Panc1 (cell line): ENCODE results near the gene KCNMB2. TPM values are rescaled to one million over a fixed set of nuclear protein-coding genes. Genes with fewer than 3 reads are reported as not detected.
"Not testable (repeated sequence)": the region's sequence is repeated elsewhere in the genome, so short reads cannot be mapped to it uniquely, and the experiment has no call there.

ENCODE experiments used
- ATAC-seq: fragments of 200-7000 bp; cut with Tn5 transposase; 2 replicates; pipeline ENCODE4 v1.9.1; 2020; ENCODE audit warnings: mild to moderate bottlenecking, moderate library complexity
- BruUV-seq: library from RNA; stranded (reverse); fragments of 400-500 nt; replicated peaks from 2 replicates; lab custom pipeline; 2021; lab: Mats Ljungman, UMichigan
- CTCF ChIA-PET: fragments of 300-600 bp; sonication (Branson Sonifier 250); formaldehyde crosslinking; loops from one replicate; lab custom pipeline; 2022; ENCODE audit warnings: antibody characterized with exemption; lab: Charles Lee
- POLR2A ChIA-PET: fragments of 300-600 bp; sonication (Branson Sonifier 250); formaldehyde crosslinking; loops from one replicate; lab custom pipeline; 2022; ENCODE audit warnings: antibody characterized with exemption; lab: Charles Lee
- DNase-seq: peaks from one replicate; pipeline ENCODE4 v3.0.0-alpha.2; 2010; ENCODE audit warnings: low read depth, low spot score
- H3K27ac ChIP-seq: 2 replicates; pipeline ENCODE4 v1.5.1; 2011; ENCODE audit warnings: mild to moderate bottlenecking, low read length, inconsistent platforms
- H3K27me3 ChIP-seq: fragments of 200-500 bp; sonication (Bioruptor generic); 2 replicates; pipeline ENCODE4 v1.6.0; 2014; ENCODE audit warnings: low read length, inconsistent platforms; ENCODE audit not compliant: control insufficient read depth, insufficient read depth
- H3K36me3 ChIP-seq: fragments of 200-500 bp; sonication (Bioruptor generic); 2 replicates; pipeline ENCODE4 v1.5.1; 2014; ENCODE audit warnings: inconsistent platforms, mild to moderate bottlenecking, low read length, moderate library complexity; ENCODE audit not compliant: control insufficient read depth, insufficient read depth
- H3K4me1 ChIP-seq: 2 replicates; pipeline ENCODE4 v1.5.1; 2011; ENCODE audit warnings: inconsistent platforms, mild to moderate bottlenecking, low read length, moderate library complexity; ENCODE audit not compliant: control insufficient read depth, insufficient read depth
- H3K4me3 ChIP-seq, 2 experiments: 2 replicates each; pipeline ENCODE4 v1.5.1; 2011 to 2012; ENCODE audit warnings: low read depth in 2 of 2, low read length in 2 of 2, mild to moderate bottlenecking in 2 of 2, inconsistent platforms in 1 of 2, moderate library complexity in 1 of 2
- H3K9me3 ChIP-seq: fragments of 200-500 bp; sonication (Bioruptor generic); 2 replicates; pipeline ENCODE4 v1.5.1; 2014; ENCODE audit warnings: low read depth, mild to moderate bottlenecking, inconsistent platforms, low read length, moderate library complexity; ENCODE audit not compliant: control insufficient read depth, insufficient read depth
- CTCF ChIP-seq: fragments of 450-650 bp; IDR thresholded peaks from 2 replicates; pipeline ENCODE4 v1.5.1; 2017; ENCODE audit warnings: mild to moderate bottlenecking
- POLR2AphosphoS5 ChIP-seq: IDR thresholded peaks from 2 replicates; pipeline ENCODE4 v1.6.1; 2012; ENCODE audit warnings: mild to moderate bottlenecking, low read depth, low read length, moderate library complexity
- REST ChIP-seq, 2 experiments: IDR thresholded peaks; 2 replicates each; pipeline ENCODE4 v1.6.1; 2011 to 2012; ENCODE audit warnings: low read depth in 2 of 2, control low read depth in 1 of 2, low read length in 1 of 2, mild to moderate bottlenecking in 1 of 2, moderate library complexity in 1 of 2; ENCODE audit not compliant: insufficient read depth in 1 of 2
- SIN3A ChIP-seq: IDR thresholded peaks from 2 replicates; pipeline ENCODE4 v1.6.1; 2012; ENCODE audit warnings: low read depth, mild to moderate bottlenecking, low read length, moderate library complexity, borderline replicate concordance; ENCODE audit not compliant: insufficient read depth
- TCF7L2 ChIP-seq: IDR thresholded peaks from 2 replicates; pipeline ENCODE4 v1.6.1; 2011; ENCODE audit warnings: mild to moderate bottlenecking, low read depth, low read length, inconsistent platforms
- in situ Hi-C: cut with HindIII; loops from 2 replicates; pipeline ENCODE4 v1.10.0; 2016; ENCODE audit warnings: low sequenced_read_pairs, low pct_unique_long_range_greater_than_20kb
- intact Hi-C: fragments of 100-400 bp; cut with micrococcal nuclease; formaldehyde crosslinking; loops from one replicate; pipeline ENCODE4 v1.10.0; 2022; ENCODE audit not compliant: unreplicated experiment
- total RNA-seq: library from RNA; stranded (reverse); gene quantifications from one replicate; pipeline ENCODE4 v1.2.1, GENCODE V29; 2021; ENCODE audit not compliant: unreplicated experiment

KCNMB2 gene
- total RNA-seq, 1 experiment from 2014 or later: not detected

GRCh38 chr3:178514401-178514800, 21.8 kb upstream of the KCNMB2 start:
- no TSS peak for BruUV-seq
- intact Hi-C loops: no loop called here
- H3K36me3 ChIP-seq: no peaks in the 10 kb centered on the region
- H3K4me1 ChIP-seq: no peaks in the 10 kb centered on the region
- ATAC-seq (no peak), DNase-seq (no peak)
- in situ Hi-C loops: no loop called here
- TF ChIP-seq TCF7L2 (no peak), REST (IDR thresholded peaks at IDR 0.05; ENCODE audit: insufficient read depth in 1 of 2, low read depth in 2 of 2, low read length in 1 of 2) (no peak), POLR2AphosphoS5 (no peak), SIN3A (no peak), CTCF (no peak)
- H3K27ac ChIP-seq: no peak overlapping the region
- ChIA-PET POLR2A (no interaction called here), CTCF (no interaction called here)
- no peak overlapping the region for H3K4me3 ChIP-seq
- H3K27me3 ChIP-seq: no peaks in the 10 kb centered on the region
- no peaks in the 10 kb centered on the region for H3K9me3 ChIP-seq

DNA sequence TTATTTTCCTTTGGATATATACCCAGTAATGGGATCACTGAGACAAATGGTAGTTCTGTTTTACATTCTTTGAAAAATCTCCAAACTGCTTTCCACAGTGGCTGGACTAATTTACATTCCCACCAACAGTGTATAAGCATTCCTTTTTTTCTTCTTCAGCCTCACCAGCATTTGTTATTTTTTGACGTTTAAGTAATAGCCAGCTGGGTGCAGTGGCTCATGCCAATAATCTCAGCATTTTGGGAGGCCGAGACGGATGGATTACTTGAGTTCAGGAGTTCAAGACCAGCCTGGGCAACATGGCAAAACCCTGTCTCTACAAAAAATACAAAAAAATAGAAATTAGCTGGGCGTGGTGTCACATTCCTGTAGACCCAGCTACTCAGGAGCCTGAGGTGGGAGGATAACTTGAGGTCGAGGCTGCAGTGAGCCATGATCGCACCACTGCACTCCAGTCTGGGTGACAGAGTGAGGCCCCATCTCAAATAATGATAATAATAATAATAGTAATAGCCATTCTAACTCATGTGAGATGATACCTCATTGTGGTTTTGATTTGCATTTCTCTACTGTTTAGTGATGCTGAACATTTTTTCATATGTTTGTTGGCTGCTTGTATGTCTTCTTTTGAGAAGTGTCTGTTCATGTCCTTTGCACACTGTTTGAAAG, 21.0 kb upstream of the KCNMB2 start:
- DNase-seq, H3K4me1 ChIP-seq, POLR2A ChIA-PET, intact Hi-C loops, H3K27me3 ChIP-seq, CTCF ChIA-PET, H3K9me3 ChIP-seq, ATAC-seq, H3K36me3 ChIP-seq, BruUV-seq, in situ Hi-C loops, H3K27ac ChIP-seq, H3K4me3 ChIP-seq: not testable (repeated sequence)

DNA sequence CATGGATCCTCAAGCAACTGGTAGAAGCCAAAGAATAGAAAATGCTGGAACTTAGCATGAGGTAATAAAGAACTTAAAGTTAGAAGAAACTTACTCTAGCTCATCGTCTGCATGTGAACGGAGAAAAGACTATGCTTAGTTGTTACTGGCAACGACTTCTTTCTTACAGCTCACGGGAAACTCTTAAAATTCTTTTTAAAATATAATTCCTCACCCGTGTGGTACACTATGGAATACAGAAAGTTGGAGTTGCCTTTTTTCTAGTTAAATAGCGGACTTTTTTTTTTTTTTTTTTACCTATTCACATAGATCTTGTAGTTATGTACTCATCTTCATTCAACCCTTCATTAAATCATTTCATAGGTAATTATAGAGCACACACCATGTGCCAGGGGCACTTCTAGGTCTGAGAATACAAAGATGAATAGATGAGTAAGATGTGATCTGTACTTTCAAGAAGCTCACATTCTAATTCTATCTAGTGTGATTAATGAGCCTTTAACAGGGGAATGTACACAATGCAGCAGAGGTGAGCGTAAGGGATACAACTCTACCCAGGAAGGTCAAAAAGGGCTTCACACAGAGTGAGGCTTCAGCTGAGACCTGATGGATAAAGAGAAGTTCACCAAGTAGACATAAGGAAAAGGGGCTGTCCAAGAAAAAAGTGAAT, 18.4 kb upstream of the KCNMB2 start:
- POLR2A ChIA-PET: no interaction called here
- Histone ChIP-seq H3K36me3 (no peaks in the 10 kb centered on the region), H3K4me1 (no peaks in the 10 kb centered on the region), H3K27me3 (no peaks in the 10 kb centered on the region), H3K27ac (no peak overlapping the region), H3K9me3 (no peaks in the 10 kb centered on the region), H3K4me3 (no peak overlapping the region)
- no peak for TF ChIP-seq REST (IDR thresholded peaks at IDR 0.05; ENCODE audit: insufficient read depth in 1 of 2, low read depth in 2 of 2, low read length in 1 of 2)
- no peak for TF ChIP-seq TCF7L2
- TF ChIP-seq POLR2AphosphoS5: no peak
- TF ChIP-seq SIN3A: no peak
- no peak for TF ChIP-seq CTCF
- intact Hi-C loops (no loop called here), in situ Hi-C loops (no loop called here)
- DNase-seq (no peak), ATAC-seq (no peak)
- BruUV-seq: no TSS peak
- CTCF ChIA-PET: no interaction called here
